ENCODE results near the gene ZSWIM9. TPM values are rescaled to one million over a fixed set of nuclear protein-coding genes. Genes with fewer than 3 reads are reported as not detected.

Gene ZSWIM9
- total RNA-seq (2014; rRNA removed; shearing (Covaris generic)): 1.4 and 2.1 TPM in 2 replicates

DNA sequence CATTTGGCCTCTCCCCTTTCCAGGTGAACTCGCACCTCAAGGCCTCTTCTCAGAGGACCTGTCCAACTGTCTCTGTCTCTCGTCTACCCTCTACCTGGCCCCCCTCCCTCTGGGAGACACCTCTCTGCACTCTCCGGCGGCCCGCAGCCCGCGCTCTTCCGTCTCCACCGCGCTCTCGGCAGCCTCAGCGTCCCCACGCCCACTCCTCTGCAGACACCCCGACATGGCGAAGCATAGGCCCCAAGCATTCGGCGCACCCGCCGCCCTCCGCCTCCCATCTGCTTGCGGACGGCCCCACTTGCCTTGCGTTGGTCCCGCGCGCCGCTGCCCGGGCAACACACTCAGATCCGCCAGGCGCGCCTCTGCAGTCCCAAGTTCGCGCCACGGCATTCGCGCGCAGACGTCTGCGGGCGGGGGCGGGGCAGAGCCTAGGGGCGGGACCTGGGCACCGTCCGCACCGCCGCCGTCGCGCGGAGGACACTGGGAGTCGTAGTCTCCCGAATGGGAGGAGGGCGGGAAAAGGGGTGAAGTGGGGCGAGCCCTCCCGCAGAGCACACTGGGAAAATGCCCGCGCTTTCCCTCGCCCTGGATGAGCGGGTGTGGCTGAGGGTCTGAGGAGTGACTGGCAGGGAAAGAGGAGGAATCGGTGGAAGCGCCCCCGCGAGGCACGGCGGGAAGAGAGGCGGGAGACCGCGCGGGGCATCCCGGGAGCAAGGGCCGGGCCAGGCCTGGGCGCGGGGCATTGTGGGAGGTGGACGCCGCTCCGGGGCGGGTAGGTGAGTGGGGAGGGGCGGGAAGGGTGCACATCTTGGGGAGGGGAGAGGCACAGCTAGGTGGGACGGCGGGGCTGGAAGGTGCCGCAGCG, at the start of gene ZSWIM9, which contains the start of gene LIG1:
ZSWIM9 (plus strand) TSS at position 742 of the 865 bp plus-strand sequence. CDS start 1,123 bp downstream, outside the sequence.
LIG1 (minus strand) TSS at position 406 of the 865 bp plus-strand sequence. CDS start 4,778 bp downstream, outside the sequence.
- DNase-seq (ENCODE audit: low read depth): peak; percentile 95

DNA sequence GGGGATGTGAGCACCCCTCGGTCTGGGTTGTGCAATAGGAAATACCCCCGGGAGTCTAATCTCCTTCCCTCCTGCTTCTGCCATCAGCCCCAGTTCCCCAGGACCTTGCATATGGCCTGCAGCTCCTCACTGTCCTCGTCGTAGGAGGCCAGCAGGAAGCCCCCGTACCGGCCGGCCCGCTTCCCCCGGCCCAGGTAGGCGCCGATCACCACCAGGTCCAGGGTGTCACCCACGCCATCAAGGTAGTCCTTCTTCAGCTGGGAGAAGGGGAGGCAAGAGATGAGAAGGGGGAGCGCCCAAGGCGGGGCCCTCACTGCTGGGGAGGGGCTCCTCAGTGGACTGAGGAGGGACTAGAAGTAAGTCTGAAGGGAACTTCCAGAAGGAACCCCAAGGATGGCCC, 49.4 kb upstream of the ZSWIM9 start:
- DNase-seq (ENCODE audit: low read depth): no peak

DNA sequence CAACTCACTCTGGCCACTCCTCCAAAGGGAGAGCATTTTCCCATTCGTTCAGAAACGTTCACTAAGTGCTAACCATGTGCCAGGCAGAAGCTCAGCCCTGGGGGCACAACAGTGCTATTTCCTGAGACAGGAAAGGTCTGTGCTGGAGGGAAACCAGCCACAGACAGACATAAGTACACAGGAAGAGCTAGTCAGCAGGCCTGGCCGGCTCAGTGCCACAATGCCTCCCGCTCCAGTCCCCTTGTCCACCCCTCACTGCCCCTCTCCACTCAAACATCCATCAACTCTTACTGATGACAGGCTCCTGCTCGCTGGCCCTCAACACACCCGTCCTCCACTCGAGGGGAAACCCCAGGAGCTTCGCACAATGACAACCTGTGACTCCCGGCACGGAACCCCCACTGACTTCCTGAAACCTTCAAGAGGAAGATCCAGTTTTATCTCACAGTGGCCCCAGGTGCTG, 48.5 kb upstream of the ZSWIM9 start:
- DNase-seq (ENCODE audit: low read depth): peak; percentile 100

DNA sequence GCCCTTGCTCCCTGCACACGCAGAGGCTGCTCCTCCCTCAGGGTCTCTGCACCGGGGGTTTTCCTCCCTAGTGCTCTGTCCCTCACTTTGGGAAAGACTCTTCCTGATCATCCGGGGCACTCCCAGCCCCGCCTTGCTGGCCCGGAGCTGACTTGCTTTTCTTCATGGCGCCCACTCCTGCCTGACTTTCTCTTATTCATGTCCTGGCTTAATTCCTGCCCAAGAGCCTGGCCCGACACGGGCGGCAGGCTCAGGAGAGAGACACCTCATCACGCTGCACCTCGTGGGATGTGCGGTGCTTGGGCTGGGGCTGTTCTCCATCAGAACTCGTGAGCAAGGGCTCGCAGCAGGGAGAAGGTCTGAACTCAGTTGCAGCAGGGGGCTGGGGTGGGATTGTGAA, 48.1 kb upstream of the ZSWIM9 start:
- no peak for DNase-seq (ENCODE audit: low read depth)

DNA sequence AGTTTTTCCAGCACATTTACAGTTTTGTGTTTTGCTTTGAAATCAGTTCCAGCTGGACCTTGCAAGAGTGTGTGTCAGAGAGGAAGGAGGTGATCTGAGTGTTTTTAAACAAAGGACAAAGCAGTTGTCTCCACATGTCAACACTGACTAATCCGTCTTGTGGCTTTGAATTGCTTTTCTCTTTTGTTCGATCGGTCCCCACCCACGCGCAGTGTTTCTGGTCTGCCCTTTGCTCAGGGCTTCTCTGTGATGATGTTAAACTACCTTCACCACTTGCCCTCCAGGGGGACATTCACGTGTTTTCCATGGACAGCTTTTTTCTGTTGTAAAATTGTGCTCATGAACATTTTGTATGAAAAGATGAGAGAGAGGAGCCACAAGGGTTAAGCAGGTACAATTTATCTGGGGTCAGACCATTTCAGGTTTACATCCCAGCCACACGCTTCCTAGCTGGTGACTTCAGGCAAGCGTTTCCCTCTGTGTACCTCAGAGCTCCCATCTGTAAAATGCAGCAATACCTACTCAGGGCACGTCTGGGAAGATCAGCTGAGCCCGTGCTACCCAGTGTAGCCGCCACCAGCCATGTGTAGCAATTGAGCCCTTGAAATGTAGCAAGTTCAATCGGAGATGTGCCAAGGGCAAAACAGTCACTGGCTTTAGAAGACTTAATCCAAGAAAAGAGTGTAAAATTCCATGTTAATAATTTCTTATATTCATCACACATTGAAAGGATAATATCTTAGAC, 46.4 kb upstream of the ZSWIM9 start:
- DNase-seq (ENCODE audit: low read depth): peak; percentile 97

DNA sequence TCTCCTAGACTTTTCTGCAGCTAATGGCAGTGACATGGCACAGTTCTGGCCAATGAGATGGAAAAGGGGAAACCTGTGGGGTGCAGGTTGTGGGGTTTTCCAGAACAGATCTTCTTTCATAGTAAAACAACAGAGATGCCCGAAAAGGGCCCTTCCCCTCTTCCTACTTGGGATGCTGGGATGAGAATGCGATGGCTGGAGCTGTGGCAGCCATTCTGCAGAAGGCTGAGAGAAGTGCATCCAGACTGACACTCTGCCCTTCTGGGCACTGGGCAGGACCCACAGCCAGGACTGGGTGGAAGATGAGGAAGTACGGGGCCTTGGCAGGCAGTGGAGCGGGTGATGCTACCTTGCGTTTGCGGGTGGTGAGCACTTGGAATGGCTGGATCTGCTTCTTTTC, 42.9 kb upstream of the ZSWIM9 start:
- no peak for DNase-seq (ENCODE audit: low read depth)

DNA sequence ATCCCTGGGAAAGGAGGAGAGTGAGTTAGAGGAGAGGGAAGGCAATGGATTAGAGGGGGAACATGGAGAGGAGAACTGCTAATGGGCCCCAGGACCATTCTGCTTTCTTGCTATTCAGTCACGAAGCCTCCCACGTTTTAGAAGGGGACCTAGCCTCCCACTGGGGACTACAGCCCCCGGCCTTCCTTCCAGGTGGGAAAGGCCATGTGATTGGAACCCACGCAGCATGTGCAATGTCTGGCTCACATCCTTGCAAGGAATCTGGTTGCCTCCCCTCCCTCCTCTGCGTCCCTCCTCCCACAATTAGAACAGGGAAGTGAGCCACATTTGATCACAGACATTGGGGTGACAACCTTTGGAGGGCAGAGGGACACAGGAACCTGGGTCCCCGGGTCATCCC, 37.4 kb upstream of the ZSWIM9 start:
- DNase-seq (ENCODE audit: low read depth): no peak

DNA sequence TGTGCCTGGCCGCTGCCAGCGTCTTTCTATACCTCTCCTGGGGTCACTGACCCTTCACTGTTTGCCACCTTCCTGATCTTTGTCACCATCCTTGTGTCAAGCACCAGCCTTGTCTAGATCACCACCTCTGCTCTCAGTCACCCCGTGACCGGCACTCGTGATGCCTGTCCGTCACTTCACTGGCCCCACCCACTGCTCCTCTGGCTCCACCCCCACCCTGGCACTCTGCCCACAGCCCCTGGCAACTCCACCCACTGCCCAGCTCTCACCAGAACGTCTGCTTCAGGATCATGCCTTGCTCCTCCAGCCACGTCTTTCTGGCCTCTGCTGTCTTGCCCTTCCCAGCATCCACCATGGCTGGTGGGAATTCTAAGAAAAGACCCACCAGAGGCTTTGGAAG, 35.1 kb upstream of the ZSWIM9 start:
- no peak for DNase-seq (ENCODE audit: low read depth)

DNA sequence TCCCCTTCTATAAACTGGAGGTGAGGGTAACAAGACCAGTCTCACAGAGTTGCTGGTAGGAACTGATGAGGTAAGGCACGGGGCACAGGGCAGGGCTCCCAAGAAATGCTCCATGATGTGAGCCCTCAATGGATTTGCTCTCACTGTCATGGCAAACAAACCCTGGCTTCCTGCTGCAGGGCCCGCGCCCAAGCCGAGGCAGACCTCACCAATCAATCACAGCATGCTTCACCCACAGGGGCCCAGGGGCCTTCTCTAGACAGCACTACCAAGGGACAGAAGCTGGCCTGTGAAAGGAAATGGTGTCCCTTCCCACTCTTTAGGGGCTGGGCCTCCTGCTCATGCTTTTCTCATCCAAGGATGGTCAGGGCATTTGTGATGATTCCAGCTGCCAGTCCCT, 33.9 kb upstream of the ZSWIM9 start:
- no peak for DNase-seq (ENCODE audit: low read depth)

DNA sequence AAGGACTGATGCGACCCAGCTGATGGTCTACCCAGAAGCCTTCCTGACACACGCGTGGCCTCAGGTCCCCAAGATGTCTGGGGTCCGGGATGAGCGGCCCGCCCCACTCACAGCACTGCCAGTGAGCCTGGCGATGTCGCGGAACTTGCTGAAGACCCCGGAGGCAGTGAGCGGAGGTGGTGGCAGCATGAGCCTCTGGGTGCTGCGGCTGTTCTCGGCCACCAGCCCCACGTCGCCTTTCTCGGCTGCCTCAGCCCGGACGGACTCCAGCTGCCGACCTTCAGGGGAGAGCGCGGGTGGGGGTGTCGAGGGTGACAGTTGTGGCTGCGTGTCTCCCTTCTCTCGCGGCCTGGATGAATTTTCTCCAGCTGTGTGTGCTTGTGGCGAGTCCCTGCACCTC, 33.1 kb upstream of the ZSWIM9 start:
- DNase-seq (ENCODE audit: low read depth): no peak

DNA sequence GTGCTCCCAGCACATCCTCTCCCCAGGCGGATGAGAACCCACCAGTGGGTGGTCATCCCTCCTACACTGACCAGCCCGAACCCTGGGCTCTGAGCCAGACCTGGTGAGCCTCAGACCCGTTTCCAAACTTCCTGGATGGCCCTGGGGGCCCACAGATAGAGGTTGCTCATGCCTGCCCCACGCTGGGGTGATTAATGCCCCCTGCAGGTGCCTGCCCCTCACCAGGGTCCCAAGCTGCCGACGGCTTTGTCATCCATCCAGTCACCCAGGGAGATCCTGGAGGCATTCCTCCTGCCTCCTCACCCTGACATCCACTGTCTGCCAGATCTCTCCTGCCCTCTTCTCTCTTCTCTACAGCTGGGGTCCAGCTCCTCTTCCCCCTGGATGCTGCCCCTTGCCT, 31.4 kb upstream of the ZSWIM9 start:
- DNase-seq (ENCODE audit: low read depth): no peak

DNA sequence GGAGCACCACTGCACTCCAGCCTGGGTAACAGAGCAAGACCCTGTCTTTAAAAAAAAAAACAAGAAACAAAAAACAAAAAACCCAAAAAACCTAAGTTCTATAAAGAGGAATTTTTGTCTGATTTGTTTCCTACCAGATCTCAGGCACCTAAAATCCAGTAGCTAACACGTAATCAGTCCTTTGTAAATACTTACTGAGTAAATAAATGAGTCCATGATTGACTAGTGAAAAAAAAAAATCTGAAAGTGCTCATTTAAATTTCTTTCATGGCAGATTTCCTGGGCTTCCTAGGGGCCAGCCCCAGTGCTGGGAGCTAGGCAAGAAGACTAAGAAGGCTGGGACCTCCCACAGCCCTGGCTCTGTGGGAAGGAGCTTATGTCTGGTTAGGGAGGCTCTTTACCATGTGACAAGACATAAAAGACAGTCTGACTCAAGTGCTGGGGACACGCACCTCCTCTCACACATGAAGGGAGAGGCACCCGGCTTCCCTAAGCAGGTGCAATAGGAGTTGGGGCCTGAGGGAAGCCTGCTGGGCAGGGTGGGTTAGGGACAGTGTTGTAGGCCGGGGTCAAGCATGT, 22.8 kb upstream of the ZSWIM9 start:
- no peak for DNase-seq (ENCODE audit: low read depth)

DNA sequence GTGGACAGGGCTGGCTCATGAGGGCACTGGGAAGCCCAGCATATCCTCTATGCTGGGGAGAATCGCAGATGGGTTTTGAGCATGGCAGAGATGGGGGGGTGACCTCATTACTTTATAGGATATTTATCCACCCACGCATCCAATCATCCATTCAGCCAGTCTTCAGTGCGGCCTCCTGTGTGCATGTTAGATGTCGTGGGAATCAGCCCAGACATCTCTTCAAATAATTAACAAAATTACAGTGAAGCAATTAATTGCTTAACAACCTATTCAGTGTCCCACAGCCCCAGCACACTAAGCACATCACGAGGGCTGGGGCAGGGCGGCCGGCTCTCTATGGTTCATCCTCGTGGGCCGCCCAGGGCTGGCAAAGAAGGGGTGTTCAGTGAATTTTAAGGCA, 21.9 kb upstream of the ZSWIM9 start:
- no peak for DNase-seq (ENCODE audit: low read depth)

DNA sequence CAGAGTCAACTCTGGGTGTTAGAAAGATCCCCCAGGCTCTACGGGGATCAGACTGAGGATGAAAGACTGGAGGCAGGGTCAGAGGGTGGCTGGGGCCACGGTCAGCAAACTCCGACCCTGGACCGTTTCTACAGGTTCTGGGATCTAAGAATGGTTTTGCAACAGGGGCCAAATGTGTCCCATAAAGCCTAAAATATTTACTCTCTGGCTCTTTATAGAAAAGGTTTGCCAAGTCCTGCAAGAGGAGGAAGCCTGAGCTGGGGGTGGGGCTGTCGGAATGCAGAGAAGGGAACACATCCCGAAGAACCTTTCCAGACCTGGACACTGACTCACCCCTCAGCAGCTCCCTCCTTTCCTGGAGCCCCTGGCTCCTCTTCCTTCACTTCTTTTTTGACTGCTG, 21.1 kb upstream of the ZSWIM9 start:
- no peak for DNase-seq (ENCODE audit: low read depth)

DNA sequence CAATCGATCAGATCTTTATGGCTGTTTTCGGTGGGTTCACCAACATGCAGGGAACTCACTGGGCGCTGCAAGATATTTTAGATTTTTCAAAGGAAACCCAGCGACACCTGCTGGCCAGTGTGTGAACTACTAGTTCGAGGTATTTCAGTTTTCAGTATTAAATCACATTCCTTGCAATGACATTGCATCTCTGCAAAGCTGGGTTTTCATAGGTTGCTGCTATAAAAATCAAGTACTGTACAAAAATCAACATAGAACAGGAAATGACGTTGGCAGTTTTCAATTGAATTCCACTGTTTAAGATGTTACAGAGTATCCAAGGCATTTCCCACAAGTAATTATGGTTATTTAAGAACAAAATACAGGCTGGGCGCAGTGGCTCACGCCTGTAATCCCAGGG, 17.9 kb upstream of the ZSWIM9 start:
- DNase-seq (ENCODE audit: low read depth): peak; percentile 59

DNA sequence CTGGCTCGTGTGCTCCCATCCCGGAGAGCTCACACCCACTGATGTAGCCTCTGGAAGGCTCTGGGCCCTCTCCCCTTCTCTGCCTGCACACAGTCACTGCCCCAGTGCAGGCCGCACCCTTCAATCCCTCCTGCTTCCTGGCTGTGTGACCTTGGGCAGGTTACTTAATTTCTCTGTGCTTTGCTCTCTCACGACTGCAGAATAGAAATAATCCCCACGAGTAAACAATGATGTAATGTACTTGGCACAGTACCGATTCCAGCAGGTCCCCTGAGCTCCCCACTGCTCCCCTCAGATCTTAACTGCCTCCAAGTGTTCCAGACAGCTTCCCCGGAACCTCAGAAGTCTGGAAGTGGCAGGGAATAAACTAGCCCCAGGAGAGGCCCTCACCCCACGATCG, 16.5 kb upstream of the ZSWIM9 start:
- DNase-seq (ENCODE audit: low read depth): no peak

DNA sequence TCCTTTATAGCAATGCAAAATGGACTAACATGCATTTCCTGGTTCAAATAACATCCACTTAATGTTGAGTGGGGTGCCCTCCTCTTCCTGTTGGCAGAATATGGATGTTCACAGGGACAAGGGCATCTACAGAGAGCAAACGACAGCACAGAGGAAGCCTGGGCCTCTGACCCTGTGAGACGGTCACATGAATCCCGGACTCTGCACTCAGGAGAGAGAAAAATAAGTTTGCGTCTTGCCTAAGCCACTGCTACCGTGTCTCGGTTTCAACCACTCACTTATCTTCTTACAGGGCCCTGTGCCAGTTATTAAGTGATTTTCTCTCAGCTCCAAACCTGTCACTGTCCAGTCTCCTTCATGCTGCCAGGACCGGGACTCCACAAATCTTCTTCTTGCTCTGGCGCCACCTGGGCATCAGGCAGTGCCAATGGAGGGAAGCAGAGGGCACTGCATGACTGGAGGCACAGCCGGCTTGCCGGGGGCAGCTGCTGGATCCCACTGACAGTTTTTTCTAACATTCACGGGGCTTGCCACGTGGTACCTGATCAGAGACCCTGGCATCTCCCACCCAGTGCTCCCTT, 12.2 kb upstream of the ZSWIM9 start:
- no peak for DNase-seq (ENCODE audit: low read depth)

DNA sequence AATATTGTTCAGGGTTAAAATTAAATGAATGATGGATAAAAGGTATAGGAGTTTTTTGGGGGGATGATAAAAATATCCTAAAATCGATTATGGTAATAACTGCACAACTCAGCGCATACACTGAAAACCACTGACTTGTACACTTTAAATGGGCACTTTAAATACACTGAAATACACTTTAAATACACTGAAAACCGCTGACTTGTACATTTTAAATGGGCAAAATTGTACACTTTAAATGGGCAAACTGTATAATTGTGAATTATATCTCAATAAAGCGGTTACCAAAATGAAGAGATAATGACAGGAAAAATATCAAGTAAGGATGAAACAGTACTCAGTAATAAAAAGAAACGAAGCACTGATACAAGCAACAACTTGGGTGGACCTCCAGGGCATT, 1.8 kb upstream of the ZSWIM9 start:
- DNase-seq (ENCODE audit: low read depth): no peak

DNA sequence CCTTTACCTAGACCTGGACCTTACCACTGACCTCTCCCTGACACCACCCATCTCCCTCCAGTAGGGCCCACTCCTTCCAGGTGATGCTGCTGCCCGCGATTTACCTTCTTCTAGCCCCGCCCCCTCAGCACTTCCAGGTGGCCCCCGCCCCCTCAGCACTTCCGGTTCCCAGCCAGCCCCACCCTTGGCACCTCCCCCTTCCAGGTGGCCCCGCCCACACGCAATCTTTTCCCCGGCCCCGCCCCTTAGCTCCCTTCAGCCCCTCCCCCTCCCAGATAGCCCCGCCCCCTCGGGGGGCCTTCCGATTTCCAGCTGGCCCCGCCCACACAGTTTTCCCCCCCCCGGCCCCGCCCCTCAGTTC, 922 bp upstream of the ZSWIM9 start:
- DNase-seq (ENCODE audit: low read depth): peak; percentile 51

DNA sequence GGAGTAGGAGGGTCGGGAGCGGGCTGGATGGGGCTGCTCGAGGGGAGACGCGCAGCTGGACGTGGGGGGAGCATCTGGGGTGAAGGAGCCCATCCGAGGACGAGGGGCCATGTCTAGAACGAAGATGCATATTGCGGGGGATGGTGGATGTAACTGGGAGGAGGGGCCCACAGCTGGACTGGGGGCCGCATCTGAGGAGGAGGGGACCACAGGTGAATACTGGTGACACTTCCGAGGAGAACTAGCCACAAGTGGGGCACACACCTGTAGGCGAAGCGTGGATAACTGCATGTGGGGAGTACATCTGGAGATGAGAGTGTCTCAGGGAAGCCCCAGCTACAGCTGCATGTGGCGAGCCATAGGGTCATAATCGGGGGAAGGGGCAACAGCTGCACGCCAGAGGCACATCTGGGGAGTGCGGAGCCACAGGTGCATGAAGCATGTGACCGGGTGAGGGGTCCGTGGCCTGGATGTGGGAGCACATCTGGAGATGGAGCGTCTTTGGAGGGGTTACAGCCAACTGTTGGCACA, 402 bp downstream of the ZSWIM9 start:
- no peak for DNase-seq (ENCODE audit: low read depth)

DNA sequence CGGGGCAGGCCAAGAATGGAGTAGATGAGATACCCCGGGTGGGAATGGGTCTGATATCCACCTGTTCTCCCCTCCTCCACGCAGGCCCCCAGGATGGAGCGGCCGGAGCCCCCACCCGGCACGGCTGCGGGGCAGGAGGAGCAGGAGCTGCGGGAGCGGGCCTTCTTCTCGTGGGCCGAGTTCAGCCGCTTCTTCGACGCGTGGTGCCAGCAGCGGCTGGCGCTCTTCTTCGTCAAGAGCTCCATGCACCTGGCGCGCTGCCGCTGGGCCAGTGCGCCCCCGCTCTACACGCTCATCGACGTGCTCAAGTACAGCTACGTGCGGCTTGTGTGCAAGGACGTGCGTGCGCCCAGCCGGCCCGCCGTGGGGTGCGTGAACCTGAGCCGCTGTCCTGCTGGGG, 1.2 kb downstream of the ZSWIM9 start:
- no peak for DNase-seq (ENCODE audit: low read depth)

DNA sequence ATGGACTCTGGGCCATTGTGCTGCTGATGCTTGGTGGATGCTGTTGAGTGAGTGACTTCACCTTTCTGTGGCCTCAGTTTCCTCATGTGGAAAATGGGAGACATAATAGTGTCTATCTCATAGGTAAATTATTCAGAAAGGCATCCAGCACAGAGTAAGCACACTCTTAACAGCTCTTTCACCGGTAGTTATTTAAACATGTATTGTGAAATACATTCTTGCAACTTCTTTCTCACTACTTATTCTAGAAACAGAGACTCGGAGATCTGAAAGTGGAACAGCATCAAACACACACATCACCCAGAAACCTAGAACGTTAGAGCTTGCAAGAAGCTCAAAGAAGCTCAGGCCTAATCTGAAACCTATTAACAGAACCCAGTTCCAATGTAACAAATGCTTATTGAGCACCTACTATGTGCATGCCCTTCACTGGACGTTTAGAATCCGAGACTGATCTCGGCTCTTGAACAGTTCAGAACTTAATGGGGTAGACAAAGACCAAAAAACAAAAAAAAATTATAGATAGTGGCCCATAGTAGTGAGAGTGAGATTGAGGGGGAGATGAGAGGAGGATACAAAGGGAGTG, 4.1 kb downstream of the ZSWIM9 start:
- DNase-seq (ENCODE audit: low read depth): no peak

All from RPMI7951 (cell line).